ENCODE results near the gene FUT7.

Gene FUT7

DNA sequence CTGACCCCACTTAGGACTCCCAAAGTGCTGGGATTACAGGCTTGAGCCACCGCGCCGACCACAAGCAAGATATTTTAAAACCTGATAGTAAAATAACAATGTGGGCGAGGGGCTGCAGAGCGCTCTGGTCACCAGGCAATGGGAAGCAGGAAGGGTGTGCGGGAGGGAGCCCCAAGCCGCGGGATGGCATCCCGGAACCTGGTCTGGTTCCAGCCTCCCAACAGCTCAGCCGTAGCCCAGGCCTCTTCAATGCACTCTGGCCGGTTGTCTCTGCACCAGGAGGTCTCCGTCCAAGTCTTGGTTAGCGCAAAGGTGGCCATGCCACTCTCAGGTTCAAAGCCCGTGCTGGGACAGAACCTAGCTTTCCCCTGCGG lies 44.7 kb upstream of the FUT7 start:
- Histone ChIP-seq H3K9me3 (ENCODE audit: insufficient read depth, low read length) (no peaks in the 10 kb centered on the region), H3K79me2 (ENCODE audit: insufficient read depth, low read length) (peaks cover 11% of the 10 kb centered on the region; the same call in 1 of the 2 replicates), H3K27me3 (ENCODE audit: low read length) (no peaks in the 10 kb centered on the region), H3K9me2 (replicated peaks; ENCODE audit: insufficient read depth, low read length) (no peaks in the 10 kb centered on the region), H3K36me3 (ENCODE audit: low read length) (no peaks in the 10 kb centered on the region), H3K9ac (ENCODE audit: low read length) (peak overlapping the region; percentile 83), H3K4me3 (ENCODE audit: insufficient read depth, low read length, poor library complexity, severe bottlenecking) (peak overlapping the region; percentile 89), H3F3A (ENCODE audit: insufficient read depth) (peaks cover 14% of the 10 kb centered on the region; the same call in 1 of the 2 replicates), H2AFZ (ENCODE audit: low read depth, low read length, severe bottlenecking) (peak overlapping the region; percentile 94), H3K27ac (ENCODE audit: low read depth, low read length) (no peak overlapping the region), H4K20me1 (ENCODE audit: low read depth, low read length) (no peaks in the 10 kb centered on the region), H3K4me2 (ENCODE audit: low read depth, low read length, poor library complexity, severe bottlenecking) (peak overlapping the region; percentile 60)
- TF ChIP-seq, protein P1, sequence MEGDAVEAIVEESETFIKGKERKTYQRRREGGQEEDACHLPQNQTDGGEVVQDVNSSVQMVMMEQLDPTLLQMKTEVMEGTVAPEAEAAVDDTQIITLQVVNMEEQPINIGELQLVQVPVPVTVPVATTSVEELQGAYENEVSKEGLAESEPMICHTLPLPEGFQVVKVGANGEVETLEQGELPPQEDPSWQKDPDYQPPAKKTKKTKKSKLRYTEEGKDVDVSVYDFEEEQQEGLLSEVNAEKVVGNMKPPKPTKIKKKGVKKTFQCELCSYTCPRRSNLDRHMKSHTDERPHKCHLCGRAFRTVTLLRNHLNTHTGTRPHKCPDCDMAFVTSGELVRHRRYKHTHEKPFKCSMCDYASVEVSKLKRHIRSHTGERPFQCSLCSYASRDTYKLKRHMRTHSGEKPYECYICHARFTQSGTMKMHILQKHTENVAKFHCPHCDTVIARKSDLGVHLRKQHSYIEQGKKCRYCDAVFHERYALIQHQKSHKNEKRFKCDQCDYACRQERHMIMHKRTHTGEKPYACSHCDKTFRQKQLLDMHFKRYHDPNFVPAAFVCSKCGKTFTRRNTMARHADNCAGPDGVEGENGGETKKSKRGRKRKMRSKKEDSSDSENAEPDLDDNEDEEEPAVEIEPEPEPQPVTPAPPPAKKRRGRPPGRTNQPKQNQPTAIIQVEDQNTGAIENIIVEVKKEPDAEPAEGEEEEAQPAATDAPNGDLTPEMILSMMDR (IDR thresholded peaks at IDR 0.05; ENCODE audit: insufficient read depth, low read length, poor library complexity, severe bottlenecking): no peak
- no peak for TF ChIP-seq EZH2phosphoT487 (conservative IDR thresholded peaks at IDR 0.05; ENCODE audit: low read length)

DNA sequence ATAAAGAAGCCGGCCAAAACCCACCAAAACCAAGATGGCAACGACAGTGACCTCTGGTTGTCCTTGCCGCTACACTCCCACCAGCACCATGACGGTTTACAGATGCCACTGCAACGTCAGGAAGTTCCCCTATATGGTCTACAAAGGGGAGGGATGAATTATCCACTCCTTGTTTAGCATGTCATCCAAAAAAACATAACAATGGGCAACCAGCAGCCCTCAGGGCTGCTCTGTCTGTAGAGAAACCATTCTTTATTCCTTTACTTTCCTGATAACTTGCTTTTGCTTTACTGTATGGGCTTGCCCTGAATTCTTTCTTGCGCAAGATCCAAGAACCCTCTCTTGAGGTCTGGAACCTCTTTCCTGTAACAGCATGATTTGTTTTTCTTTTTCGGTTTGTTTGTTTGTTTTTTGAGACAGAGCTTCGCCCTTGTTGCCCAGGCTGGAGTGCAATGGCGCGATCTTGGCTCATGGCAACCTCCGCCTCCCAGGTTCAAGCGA lies 43.4 kb upstream of the FUT7 start:
- H3K27ac ChIP-seq (ENCODE audit: low read depth, low read length): no peak overlapping the region
- no peaks in the 10 kb centered on the region for H3K36me3 ChIP-seq (ENCODE audit: low read length)
- peaks cover 11% of the 10 kb centered on the region; the same call in 1 of the 2 replicates for H3K79me2 ChIP-seq (ENCODE audit: insufficient read depth, low read length)
- H4K20me1 ChIP-seq (ENCODE audit: low read depth, low read length): no peaks in the 10 kb centered on the region
- H3K9me3 ChIP-seq (ENCODE audit: insufficient read depth, low read length): no peaks in the 10 kb centered on the region
- H3K4me2 ChIP-seq (ENCODE audit: low read depth, low read length, poor library complexity, severe bottlenecking): no peak overlapping the region
- H3K4me3 ChIP-seq (ENCODE audit: insufficient read depth, low read length, poor library complexity, severe bottlenecking): no peak overlapping the region
- H3K27me3 ChIP-seq (ENCODE audit: low read length): no peaks in the 10 kb centered on the region
- H2AFZ ChIP-seq (ENCODE audit: low read depth, low read length, severe bottlenecking): no peak overlapping the region
- no peak overlapping the region for H3K9ac ChIP-seq (ENCODE audit: low read length)
- no peaks in the 10 kb centered on the region for H3K9me2 ChIP-seq (replicated peaks; ENCODE audit: insufficient read depth, low read length)
- H3F3A ChIP-seq (ENCODE audit: insufficient read depth): peaks cover 17% of the 10 kb centered on the region; the same call in 1 of the 2 replicates
- TF ChIP-seq EZH2phosphoT487 (conservative IDR thresholded peaks at IDR 0.05; ENCODE audit: low read length): no peak
- TF ChIP-seq, protein P1 (IDR thresholded peaks at IDR 0.05; ENCODE audit: insufficient read depth, low read length, poor library complexity, severe bottlenecking): no peak

DNA sequence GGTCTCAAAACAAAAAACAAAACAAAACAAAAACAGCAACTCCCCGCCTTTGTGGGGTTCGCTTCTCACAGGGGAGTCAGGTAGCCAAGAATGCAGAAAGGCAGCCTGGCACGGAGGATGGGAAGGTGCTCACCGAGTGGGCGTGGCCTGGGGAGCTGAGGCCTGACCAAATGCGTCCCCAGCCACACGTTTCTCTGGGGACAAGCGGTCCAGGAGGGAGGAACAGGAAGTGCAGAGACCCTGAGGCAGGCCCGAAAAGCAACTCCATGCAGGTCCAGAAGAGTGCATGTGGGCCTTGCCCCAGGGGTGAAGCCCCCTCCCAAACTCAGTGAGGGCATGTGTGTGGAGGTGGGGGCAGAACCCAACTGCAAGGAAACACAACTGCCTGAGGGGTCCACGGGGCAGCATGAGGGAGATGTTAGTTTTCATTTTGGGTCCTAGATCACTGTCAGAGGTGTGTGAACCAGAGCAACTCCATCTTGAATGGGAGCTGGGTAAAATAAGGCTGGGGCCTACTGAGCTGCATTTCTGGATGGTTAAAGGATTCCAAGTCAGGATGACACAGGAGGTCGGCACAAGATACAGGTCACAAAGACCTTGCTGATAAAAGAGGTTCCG lies 42.9 kb upstream of the FUT7 start:
- Histone ChIP-seq H3K27me3 (ENCODE audit: low read length) (no peaks in the 10 kb centered on the region), H2AFZ (ENCODE audit: low read depth, low read length, severe bottlenecking) (no peak overlapping the region), H3K9me2 (replicated peaks; ENCODE audit: insufficient read depth, low read length) (no peaks in the 10 kb centered on the region), H3K9me3 (ENCODE audit: insufficient read depth, low read length) (no peaks in the 10 kb centered on the region), H3K27ac (ENCODE audit: low read depth, low read length) (no peak overlapping the region), H3K9ac (ENCODE audit: low read length) (no peak overlapping the region), H4K20me1 (ENCODE audit: low read depth, low read length) (no peaks in the 10 kb centered on the region), H3K36me3 (ENCODE audit: low read length) (no peaks in the 10 kb centered on the region), H3F3A (ENCODE audit: insufficient read depth) (peaks cover 17% of the 10 kb centered on the region; the same call in 1 of the 2 replicates), H3K4me3 (ENCODE audit: insufficient read depth, low read length, poor library complexity, severe bottlenecking) (no peak overlapping the region), H3K79me2 (ENCODE audit: insufficient read depth, low read length) (peaks cover 11% of the 10 kb centered on the region; the same call in 1 of the 2 replicates), H3K4me2 (ENCODE audit: low read depth, low read length, poor library complexity, severe bottlenecking) (no peak overlapping the region)
- TF ChIP-seq, protein P1 (IDR thresholded peaks at IDR 0.05; ENCODE audit: insufficient read depth, low read length, poor library complexity, severe bottlenecking): no peak
- no peak for TF ChIP-seq EZH2phosphoT487 (conservative IDR thresholded peaks at IDR 0.05; ENCODE audit: low read length)

All from SU-DHL-6 (cell line).